HG02970 (cell line): ENCODE results near the gene ESRRA.

Experiments used
- ATAC-seq: cut with Tn5 transposase; IDR thresholded peaks from one replicate; pipeline ENCODE4 v1.9.1; 2021; ENCODE audit warnings: mild to moderate bottlenecking, moderate library complexity, moderate number of reproducible peaks; ENCODE audit not compliant: unreplicated experiment, low FRiP score

Gene ESRRA

GRCh38 chr11:64324692-64325469 lies 19.6 kb downstream of the ESRRA start:
- no peak for ATAC-seq

GRCh38 chr11:64327375-64327774 lies 22.1 kb downstream of the ESRRA start:
- no peak for ATAC-seq

- ATAC-seq = no peak
These were observed 22.7 kb downstream of the ESRRA start for GRCh38 chr11:64327993-64328392.

GRCh38 chr11:64330888-64331287 lies 25.6 kb downstream of the ESRRA start:
- no peak for ATAC-seq

- no peak for ATAC-seq
These were observed 26.4 kb downstream of the ESRRA start for GRCh38 chr11:64331569-64332371.

GRCh38 chr11:64333556-64333955 lies 28.2 kb downstream of the ESRRA start:
- ATAC-seq = no peak

GRCh38 chr11:64334764-64335735 lies 29.7 kb downstream of the ESRRA start:
- ATAC-seq = peak; percentile 68

GRCh38 chr11:64337538-64338249 lies 32.4 kb downstream of the ESRRA start:
- ATAC-seq = no peak

- ATAC-seq = no peak
These were observed 33.4 kb downstream of the ESRRA start for GRCh38 chr11:64338716-64339115.

- ATAC-seq = no peak
These were observed 34.0 kb downstream of the ESRRA start for GRCh38 chr11:64339286-64339685.

- ATAC-seq = peak; percentile 43
These were observed 34.6 kb downstream of the ESRRA start, which contains the start of gene CCDC88B for GRCh38 chr11:64339754-64340408. Gene CCDC88B (plus strand): TSS chr11:64340204. CDS start chr11:64340267, 63 bp downstream.

GRCh38 chr11:64340671-64341335 lies 35.5 kb downstream of the ESRRA start:
- ATAC-seq = no peak

- no peak for ATAC-seq
These were observed 36.1 kb downstream of the ESRRA start for GRCh38 chr11:64341429-64341828.

GRCh38 chr11:64341851-64342791 lies 36.8 kb downstream of the ESRRA start:
- peak; percentile 38 for ATAC-seq

GRCh38 chr11:64342869-64343745 lies 37.8 kb downstream of the ESRRA start:
- no peak for ATAC-seq

GRCh38 chr11:64343767-64344559 lies 38.6 kb downstream of the ESRRA start:
- no peak for ATAC-seq
